SH-SY5Y (cell line): ENCODE results near the gene IL18RAP.

Experiments used
- GATA2 ChIP-seq: IDR thresholded peaks from 2 replicates; pipeline ENCODE4 v1.6.1; 2011; ENCODE audit warnings: mild to moderate bottlenecking, low read depth, low read length
- GATA3 ChIP-seq: IDR thresholded peaks from 2 replicates; pipeline ENCODE4 v1.6.1; 2011; ENCODE audit warnings: low read depth, mild to moderate bottlenecking, low read length, moderate library complexity

DNA sequence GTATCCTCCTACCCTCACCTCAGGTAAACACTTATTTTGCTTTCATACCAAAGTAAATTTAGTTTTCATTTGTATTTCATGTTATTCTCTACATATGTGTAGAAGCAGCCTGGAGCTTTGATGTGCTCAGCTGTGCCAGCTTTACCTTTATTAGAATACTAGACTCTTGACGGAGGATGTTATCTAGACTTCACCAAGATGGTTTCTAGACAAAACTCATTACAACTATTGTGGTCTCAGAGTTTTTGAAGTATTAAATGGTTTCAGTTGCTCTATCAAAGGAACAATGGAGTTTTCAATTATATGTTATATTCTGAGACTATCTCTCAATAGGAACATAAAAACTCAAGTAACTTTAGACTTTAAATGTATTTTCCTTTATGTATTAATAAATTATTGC is 5.0 kb upstream of the IL18RAP start:
- TF ChIP-seq GATA2 (no peak), GATA3 (no peak)
